Activated T-cell treated with anti-CD3 and anti-CD28 coated beads, Interleukin-2, amount 50 U/mL, for 24 hours (primary cell): ENCODE results near the gene AADACL2.

Experiments used
- DNase-seq: peaks from one replicate; pipeline ENCODE4 v3.0.0-alpha.2; 2020
- H3K27ac Mint-ChIP-seq: 2 replicates; pipeline ENCODE4 v1.8.0; 2020; ENCODE audit warnings: mild to moderate bottlenecking, mixed read lengths
- H3K27me3 Mint-ChIP-seq: 2 replicates; pipeline ENCODE4 v1.8.0; 2020; ENCODE audit warnings: mixed read lengths
- H3K36me3 Mint-ChIP-seq: 2 replicates; pipeline ENCODE4 v1.8.0; 2020; ENCODE audit warnings: low read depth, mixed read lengths
- H3K4me1 Mint-ChIP-seq: 2 replicates; pipeline ENCODE4 v1.8.0; 2020; ENCODE audit warnings: low read depth, mixed read lengths
- H3K4me3 Mint-ChIP-seq: 2 replicates; pipeline ENCODE4 v1.8.0; 2020; ENCODE audit warnings: mild to moderate bottlenecking, moderate library complexity, mixed read lengths
- H3K9me3 Mint-ChIP-seq: 2 replicates; pipeline ENCODE4 v1.8.0; 2020; ENCODE audit warnings: mixed read lengths

The AADACL2 gene

GRCh38 chr3:151806838-151807237 is 73.1 kb downstream of the AADACL2 start:
- Mint-ChIP-seq H3K27me3 (no peaks in the 10 kb centered on the region), H3K9me3 (peaks cover 16% of the 10 kb centered on the region), H3K4me1 (no peaks in the 10 kb centered on the region), H3K27ac (no peak overlapping the region), H3K4me3 (no peak overlapping the region), H3K36me3 (no peaks in the 10 kb centered on the region)
- DNase-seq = no peak
